Left colon (tissue), 2 donors: ENCODE measurements around the gene ARHGEF7. TPM values are rescaled to one million over a fixed set of nuclear protein-coding genes. Genes with fewer than 3 reads are reported as not detected.

ENCODE experiments used
- ATAC-seq: fragments of 200-7000 bp; cut with Tn5 transposase; one replicate; pipeline ENCODE4 v1.9.1; 2020; ENCODE audit warnings: mild to moderate bottlenecking, moderate library complexity
- DNase-seq, 2 donors: peaks; one replicate each; pipeline ENCODE4 v3.0.0-alpha.2; 2020
- intact Hi-C, 2 donors: fragments of 100-400 bp; cut with DNase I in 1 of 2; cut with micrococcal nuclease in 1 of 2; formaldehyde crosslinking; loops; one replicate each; pipeline versions ENCODE4 v1.11.2 to v1.14.0; 2022; cut with DNase I, micrococcal nuclease
- total RNA-seq, 2 donors: library from RNA; stranded (reverse); fragmentation: NEBNext Ultra II Directional; extraction: Animal tissue kit (Norgen Biotek cat#: 25700); gene quantifications; one replicate each; pipeline ENCODE4 v1.2.1, GENCODE V29; 2021
- donor health status: DM: no; HTN: no; CAD: no.
- donor health status: DM: yes; HTN: yes; CAD: no.

Gene ARHGEF7
- total RNA-seq, 2 donors from 2014 or later: 53.0 to 53.5 TPM

- no peak for ATAC-seq
- DNase-seq: no peak
- intact Hi-C loops: no loop called here
These were observed 161.0 kb downstream of the ARHGEF7 start for GRCh38 chr13:111275995-111276618.

- ATAC-seq (no peak), DNase-seq (no peak)
- intact Hi-C loops: no loop called here
These were observed 163.1 kb downstream of the ARHGEF7 start for GRCh38 chr13:111278258-111278657.

DNA sequence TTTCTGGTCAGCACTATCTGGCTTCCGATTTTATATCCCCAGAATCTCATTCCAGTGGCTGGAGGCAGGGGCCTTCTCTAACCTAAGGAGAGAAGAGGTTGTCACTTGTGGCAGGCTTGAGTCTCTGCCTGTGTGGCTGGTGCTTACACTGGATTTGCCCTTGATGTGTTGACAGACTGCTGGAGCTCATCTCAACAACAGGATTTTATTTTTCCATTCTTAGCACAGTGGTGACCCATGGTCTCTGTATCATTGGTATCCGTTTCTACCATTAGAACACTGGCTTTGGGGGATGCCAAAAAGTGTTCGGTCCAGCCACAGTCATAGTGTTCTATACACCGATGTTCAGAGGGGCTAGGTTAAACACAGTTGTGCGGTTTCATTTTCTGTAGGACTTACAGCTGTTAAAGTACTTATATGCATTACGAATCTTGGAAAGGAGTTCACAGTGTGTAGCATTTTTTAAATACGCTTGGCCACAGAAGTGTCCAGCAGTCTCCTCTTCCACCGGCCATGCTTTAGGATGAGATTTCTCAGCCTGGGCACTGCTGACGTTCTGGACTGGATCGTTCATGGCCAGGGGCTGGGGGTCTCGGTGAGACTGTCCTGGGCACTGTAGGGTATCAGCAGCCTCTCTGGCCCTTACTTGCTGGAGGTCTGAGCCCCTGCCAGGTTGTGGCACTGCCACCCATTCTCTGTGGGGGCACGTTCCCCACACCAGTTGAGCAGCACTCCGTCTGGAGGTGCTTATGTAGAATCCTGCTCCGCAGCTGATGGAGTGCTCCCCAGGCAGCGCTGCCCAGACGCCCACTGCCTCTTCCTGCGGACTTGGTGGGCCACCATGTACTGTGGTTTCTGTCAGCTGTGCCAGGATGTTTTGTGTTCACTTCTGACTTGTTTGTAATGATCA, 163.9 kb downstream of the ARHGEF7 start:
- intact Hi-C loops: no loop called here
- DNase-seq (no peak), ATAC-seq (no peak)

DNA sequence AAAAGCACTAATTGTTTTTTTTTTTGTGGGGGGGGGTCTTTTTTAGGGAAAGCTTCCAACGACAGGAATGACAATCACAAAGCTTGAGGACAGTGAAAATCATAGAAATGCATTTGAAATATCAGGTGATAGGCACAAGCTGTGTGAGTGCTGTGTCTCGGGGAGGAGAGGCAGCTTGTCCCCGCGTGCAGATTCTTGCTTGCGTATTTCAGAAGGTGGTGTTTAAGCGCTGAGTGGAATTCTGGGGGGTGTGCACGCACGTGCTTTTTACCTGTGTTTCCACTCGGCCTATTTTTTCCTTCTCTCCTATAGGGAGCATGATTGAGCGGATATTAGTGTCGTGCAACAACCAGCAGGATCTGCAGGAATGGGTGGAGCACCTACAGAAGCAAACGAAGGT, 165.1 kb downstream of the ARHGEF7 start:
- intact Hi-C loops: no loop called here
- no peak for ATAC-seq
- no peak for DNase-seq

DNA sequence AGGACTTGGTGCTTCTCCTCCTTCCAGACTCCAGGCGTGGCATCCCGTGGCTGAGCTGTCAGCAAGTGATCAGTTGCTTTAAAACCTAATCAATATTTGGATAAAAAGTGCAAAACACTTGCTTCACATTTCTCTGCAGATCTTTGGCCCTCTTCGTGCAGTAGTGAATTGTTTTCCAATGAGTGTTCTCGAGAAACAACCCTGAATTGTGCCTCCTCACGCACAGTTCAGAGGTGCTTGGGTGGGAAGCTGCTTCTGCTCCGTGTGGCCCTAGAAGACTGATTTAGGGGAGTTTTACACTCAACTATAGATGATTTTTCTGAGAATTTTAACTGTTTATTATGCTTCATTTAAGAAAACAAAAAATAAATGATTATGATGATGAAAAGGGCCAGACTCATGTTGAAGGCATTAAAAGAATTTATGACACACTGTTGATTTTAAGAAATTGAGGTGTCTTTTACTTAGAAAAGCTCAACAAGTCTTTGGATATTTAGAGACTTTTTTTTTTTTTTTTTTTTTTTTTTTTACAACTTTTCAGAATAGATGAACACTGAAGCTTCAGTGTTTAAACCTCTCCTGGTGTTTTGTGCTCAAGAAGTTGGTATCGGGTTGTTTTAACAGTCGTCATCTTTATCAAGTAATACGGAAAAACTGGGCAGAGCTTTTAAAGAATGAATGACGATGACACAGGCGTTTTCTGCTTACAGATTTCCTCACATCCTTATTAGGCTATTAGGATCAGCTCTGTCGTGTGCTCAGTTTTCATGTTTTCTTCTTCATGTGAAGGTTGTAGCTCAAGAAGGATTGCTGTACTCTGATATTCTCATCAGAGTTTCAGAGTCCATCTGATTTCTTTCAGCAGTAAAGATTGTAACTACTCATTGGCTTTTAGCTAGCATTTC, 165.8 kb downstream of the ARHGEF7 start:
- no peak for ATAC-seq
- intact Hi-C loops: no loop called here

GRCh38 chr13:111281751-111282311, 166.7 kb downstream of the ARHGEF7 start:
- ATAC-seq: peak; percentile 4
- intact Hi-C loops: no loop called here
- DNase-seq: no peak

More for the DNA sequence above, 165.8 kb downstream of the ARHGEF7 start:
- DNase-seq: no peak

DNA sequence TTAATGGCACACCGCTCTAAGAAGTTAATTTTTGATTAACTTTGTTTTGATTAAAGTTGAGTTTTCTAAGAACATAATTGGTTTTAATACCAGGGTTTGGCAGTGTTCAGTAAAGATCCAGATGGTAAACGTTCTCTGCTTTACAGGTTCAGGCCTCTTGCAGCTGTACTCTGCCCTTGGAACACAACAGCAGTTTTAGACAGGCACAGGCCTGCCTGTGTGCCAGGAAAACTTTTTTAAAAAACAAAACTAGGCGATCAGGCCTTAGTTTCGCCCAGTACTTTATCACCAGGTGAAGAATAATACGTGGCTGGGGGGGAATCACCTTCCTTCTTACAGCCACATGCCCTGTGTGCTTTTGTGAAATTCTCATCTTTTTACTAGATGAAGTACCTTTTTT, 167.3 kb downstream of the ARHGEF7 start:
- intact Hi-C loops: no loop called here
- ATAC-seq: no peak
- DNase-seq: no peak

DNA sequence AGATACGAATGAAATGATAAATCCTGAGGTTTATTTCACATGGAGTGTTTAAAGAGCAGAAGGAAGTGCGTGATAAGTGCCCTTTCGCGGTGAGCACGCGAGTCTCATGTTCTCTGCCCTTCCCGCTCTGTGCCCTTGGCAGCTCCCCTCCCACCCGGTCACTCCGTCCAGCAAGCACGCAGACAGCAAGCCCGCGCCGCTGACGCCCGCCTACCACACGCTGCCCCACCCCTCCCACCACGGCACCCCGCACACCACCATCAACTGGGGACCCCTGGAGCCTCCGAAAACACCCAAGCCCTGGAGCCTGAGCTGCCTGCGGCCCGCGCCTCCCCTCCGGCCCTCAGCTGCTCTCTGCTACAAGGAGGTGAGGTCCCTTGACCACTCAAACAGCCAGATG, 167.9 kb downstream of the ARHGEF7 start:
- no peak for ATAC-seq
- no peak for DNase-seq
- intact Hi-C loops: no loop called here

GRCh38 chr13:111283457-111283856, 168.3 kb downstream of the ARHGEF7 start:
- no peak for ATAC-seq
- DNase-seq: no peak
- intact Hi-C loops: no loop called here

- intact Hi-C loops: no loop called here
- ATAC-seq (no peak), DNase-seq (no peak)
These were observed 168.9 kb downstream of the ARHGEF7 start for GRCh38 chr13:111283991-111284390.

- no peak for ATAC-seq
- intact Hi-C loops: no loop called here
These were observed 169.5 kb downstream of the ARHGEF7 start for GRCh38 chr13:111284565-111284964.

DNA sequence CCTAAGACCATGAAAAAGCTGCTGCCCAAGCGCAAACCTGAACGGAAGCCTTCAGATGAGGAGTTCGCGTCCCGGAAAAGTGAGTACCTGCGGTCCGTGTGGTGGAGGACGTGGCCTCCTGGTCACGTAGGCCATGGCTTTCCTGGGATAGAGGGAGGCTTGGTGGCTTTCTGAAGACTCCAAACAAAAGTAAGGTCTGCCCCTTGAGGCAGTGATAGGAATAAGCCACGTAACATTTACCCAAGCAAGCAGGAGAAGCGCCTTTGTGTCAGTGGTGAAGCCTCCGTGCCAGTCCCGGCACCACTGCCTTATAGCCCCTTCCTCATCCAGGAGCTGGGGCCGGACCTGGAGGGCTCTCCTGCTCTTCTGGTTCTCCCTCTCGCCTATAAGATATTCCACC, 171.1 kb downstream of the ARHGEF7 start:
- ATAC-seq: no peak
- no peak for DNase-seq
- intact Hi-C loops: no loop called here

More at GRCh38 chr13:111284565-111284964, 169.5 kb downstream of the ARHGEF7 start:
- DNase-seq: no peak

DNA sequence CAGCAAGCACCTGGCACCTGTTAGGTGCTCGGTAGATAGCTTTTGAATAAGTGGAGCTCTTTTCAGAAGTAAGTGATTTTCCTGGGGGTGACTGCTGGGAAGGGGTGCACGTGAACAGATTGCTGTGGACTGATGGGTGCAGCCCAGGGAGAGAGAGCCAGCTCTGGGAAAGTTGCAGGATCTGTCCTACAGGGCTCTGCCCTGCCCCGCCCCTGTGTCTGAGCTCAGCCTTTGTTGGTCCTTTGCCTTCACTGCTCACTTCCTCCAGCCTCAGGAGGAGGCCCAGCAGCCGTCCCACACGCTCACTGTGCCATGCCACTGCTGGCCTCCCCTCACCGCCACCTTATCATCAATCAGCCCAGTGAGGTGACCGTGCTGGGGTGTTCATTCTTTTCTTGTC, 171.6 kb downstream of the ARHGEF7 start:
- DNase-seq: no peak
- intact Hi-C loops: no loop called here
- ATAC-seq: peak; percentile 24

DNA sequence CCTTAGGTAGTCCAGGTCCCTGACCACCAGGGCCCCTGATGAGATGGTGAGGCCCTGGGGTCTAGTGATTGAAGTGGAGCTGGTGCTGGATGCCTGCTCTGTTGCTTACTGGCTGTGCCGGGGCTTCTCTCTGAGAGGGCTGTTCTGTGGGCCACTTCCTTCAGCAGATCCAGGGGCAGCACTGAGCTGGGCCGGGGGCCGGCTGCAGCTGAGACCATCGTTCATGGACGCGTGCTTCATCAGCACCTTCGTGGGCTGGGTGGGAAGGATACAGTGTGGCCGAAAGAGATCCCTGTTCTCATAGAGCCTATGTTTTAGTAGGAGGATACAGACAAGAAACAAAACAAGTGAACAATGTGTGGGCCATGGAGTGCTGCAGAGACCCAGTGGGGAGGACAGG, 172.1 kb downstream of the ARHGEF7 start:
- no peak for ATAC-seq
- DNase-seq: no peak
- intact Hi-C loops: no loop called here

GRCh38 chr13:111288276-111288675, 173.2 kb downstream of the ARHGEF7 start:
- ATAC-seq (no peak), DNase-seq (no peak)
- intact Hi-C loops: no loop called here

DNA sequence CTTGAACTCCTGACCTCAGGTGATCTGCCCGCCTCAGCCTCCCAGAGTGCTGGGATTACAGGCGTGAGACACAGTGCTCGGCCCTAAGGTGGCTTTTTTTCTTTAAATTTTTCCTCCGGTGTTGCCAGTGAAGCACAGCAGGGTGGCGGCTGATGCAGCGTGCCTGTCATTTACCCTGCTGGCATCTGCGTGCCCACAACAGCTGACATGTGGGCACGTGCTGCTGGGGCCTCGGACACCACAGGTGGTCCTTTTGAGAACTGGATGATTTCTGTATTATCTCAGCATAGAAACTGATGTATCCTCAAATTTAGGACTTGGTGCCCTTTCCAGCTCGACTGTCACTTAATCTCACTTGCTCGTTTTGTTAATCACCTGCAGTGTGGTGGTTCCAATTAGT, 174.1 kb downstream of the ARHGEF7 start:
- DNase-seq (no peak), ATAC-seq (no peak)
- intact Hi-C loops: no loop called here

GRCh38 chr13:111291908-111292307, 176.8 kb downstream of the ARHGEF7 start:
- ATAC-seq: no peak
- no peak for DNase-seq
- intact Hi-C loops: no loop called here

DNA sequence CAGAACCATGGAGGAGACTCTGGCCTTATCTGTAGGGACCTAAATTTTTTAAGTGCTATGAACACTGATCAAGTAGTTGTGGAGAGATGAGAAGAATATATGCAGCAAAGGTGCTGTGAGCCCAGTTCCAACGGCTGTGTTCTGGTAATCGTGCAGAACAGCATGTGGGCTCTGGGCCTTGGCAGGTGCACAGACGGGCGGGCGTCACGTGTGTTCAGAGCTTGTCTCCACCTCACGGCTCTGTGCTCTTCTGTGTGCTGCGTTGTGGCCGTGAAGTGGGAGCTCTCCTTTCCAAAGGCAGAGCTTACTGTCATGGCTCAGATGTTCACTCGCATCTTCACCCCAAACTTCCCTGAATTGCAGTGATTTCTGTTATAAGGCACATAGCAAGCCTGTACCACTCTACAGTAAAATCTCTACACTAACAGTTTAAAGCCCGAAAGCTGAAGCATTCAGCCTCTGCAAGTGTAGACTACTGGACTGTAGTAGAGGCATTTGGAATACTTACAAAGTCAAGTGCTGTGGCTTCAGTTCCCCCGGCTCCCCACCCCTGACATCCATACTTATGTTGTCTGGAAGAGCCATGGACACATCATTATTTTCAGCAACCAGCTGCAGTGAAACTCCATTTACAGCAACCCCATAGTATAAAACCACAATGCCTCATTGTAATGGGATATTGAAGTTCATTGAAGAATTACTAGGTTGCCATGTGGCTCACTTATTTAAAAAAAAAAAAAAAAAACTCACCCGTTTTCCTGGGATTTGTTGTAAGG, 177.8 kb downstream of the ARHGEF7 start:
- no peak for ATAC-seq

More for the DNA sequence above, 177.8 kb downstream of the ARHGEF7 start:
- intact Hi-C loops: no loop called here
- DNase-seq: no peak
